ENCODE measurements around the gene CFAP119.

DNA sequence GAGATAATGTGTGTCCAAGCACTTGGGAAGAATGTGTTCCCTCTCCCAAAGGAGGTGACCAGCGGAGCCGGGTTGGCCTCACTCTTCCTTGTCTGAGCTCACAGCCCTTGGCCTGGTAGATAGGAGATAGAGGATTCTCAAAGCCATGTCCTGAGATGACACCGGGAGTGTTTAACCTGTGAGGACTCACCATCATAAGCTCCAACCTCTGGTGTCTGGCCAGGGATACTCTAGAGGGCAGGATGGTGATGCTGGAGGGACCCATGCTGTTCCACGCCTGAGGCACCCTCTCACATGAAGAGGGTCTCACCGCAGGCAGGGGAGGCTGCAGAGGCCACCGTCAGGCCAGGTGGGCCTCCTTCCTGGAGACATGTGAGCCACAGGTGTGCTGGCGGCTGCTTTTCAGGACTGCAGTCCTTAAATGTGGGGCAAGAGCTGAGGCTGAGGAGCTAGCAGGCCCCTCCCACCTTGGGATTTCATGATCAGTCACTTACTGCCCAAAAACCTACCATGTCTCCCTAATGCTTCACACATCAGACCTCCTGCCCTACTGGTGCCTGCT, 31.7 kb upstream of the CFAP119 start:
- TF ChIP-seq, protein P1, sequence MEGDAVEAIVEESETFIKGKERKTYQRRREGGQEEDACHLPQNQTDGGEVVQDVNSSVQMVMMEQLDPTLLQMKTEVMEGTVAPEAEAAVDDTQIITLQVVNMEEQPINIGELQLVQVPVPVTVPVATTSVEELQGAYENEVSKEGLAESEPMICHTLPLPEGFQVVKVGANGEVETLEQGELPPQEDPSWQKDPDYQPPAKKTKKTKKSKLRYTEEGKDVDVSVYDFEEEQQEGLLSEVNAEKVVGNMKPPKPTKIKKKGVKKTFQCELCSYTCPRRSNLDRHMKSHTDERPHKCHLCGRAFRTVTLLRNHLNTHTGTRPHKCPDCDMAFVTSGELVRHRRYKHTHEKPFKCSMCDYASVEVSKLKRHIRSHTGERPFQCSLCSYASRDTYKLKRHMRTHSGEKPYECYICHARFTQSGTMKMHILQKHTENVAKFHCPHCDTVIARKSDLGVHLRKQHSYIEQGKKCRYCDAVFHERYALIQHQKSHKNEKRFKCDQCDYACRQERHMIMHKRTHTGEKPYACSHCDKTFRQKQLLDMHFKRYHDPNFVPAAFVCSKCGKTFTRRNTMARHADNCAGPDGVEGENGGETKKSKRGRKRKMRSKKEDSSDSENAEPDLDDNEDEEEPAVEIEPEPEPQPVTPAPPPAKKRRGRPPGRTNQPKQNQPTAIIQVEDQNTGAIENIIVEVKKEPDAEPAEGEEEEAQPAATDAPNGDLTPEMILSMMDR (IDR thresholded peaks at IDR 0.05): no peak
- TF ChIP-seq POLR2A (IDR thresholded peaks at IDR 0.05): no peak
- TF ChIP-seq POLR2AphosphoS5 (IDR thresholded peaks at IDR 0.05): no peak

Data from prostate gland (tissue), 2 donors.